K562 (cell line): ENCODE measurements around the gene VPS37D. TPM values are rescaled to one million over a fixed set of nuclear protein-coding genes. Genes with fewer than 3 reads are reported as not detected.

Source experiments
- FOXA3 ChIP-seq, 2 experiments: fragments of 450-650 bp in 1 of 2; sonication (generic) in 1 of 2; formaldehyde crosslinking; IDR thresholded peaks in 1 of 2; conservative IDR thresholded peaks in 1 of 2; 2 replicates each; pipeline versions ENCODE4 v1.4.0 to v1.8.0; 2020 to 2022; ENCODE audit warnings: mild to moderate bottlenecking in 2 of 2, missing genetic modification reagents in 1 of 2
- GABPA ChIP-seq: fragments of 200-800 bp; sonication (Bioruptor generic); conservative IDR thresholded peaks from 2 replicates; pipeline ENCODE4 v1.6.1; 2016; ENCODE audit warnings: low read depth, missing genetic modification characterization, missing compliant biosample characterization
- KDM1A ChIP-seq, 2 experiments: fragments of 450-650 bp; IDR thresholded peaks; 2 replicates each; pipeline ENCODE4 v1.6.1; 2016; ENCODE audit warnings: mild to moderate bottlenecking in 2 of 2
- PRDM10 ChIP-seq: fragments of 450-650 bp; IDR thresholded peaks from 2 replicates; pipeline ENCODE4 v1.6.1; 2018; ENCODE audit not compliant: partially characterized antibody
- polyA plus RNA-seq, 8 experiments: library from polyadenylated mRNA; depleted of rRNA in 4 of 8; stranded (reverse) in 5 of 8; unstranded in 3 of 8; fragments of >200 nt; fragmentation: Nextera tagmentation in 2 of 8; fragmentation: Illumina TruSeq in 1 of 8; extraction: Ambion mirVana in 2 of 8; extraction: Trizol in 1 of 8; gene quantifications; 2 replicates each; pipeline versions ENCODE4 v1.2.1 to v1.2.3, GENCODE V29; 2011 to 2014; ENCODE audit warnings: inconsistent platforms in 1 of 8, missing spikeins in 1 of 8
- total RNA-seq, 7 experiments: library from RNA; depleted of rRNA in 6 of 7; stranded (reverse); fragments of >200 nt in 6 of 7; fragmentation: Illumina TruSeq in 2 of 7; extraction: Trizol in 2 of 7; gene quantifications; 2 replicates each; pipeline versions ENCODE4 v1.2.1 to v1.2.3, GENCODE V29; 2011 to 2021; ENCODE audit warnings: low replicate concordance in 1 of 7

Gene VPS37D
- total and polyA plus RNA-seq, 9 of the 15 experiments (the other 6 are each of a cell fraction or from before 2014, with no cell fraction given): 0.25 to 2.3 (median 1.0) TPM; not detected in 3

GRCh38 chr7:73683788-73684693 lies 16.4 kb downstream of the VPS37D start (continued):
- peak; percentile 64 for TF ChIP-seq PRDM10
- 0 out of 2 replicates have a peak, but pooled peaks have one; percentile 26 for TF ChIP-seq GABPA (tag)
- TF ChIP-seq KDM1A (IDR thresholded peaks at IDR 0.05): peak in 1 of 2 experiments; percentile 67; a peak in 2 of 4 replicates
- TF ChIP-seq FOXA3 (CRISPR knock-in tag; conservative IDR thresholded peaks at IDR 0.05 in 1 of 2, IDR thresholded peaks at IDR 0.05 in 1 of 2): peak in 1 of 2 experiments; percentile 55; a peak in 1 of 4 replicates
